K562 (cell line): ENCODE measurements around the gene CAPN8. TPM values are rescaled to one million over a fixed set of nuclear protein-coding genes. Genes with fewer than 3 reads are reported as not detected.

Experiments used
- ATAC-seq: fragments of 200-7000 bp; cut with Tn5 transposase; 3 replicates; pipeline ENCODE4 v1.9.1; 2020; ENCODE audit warnings: moderate library complexity
- BruUV-seq: library from RNA; stranded (reverse); fragments of 400-500 nt; replicated peaks from 2 replicates; lab custom pipeline; 2021; lab: Mats Ljungman, UMichigan
- CTCF ChIA-PET: fragments of 300-600 bp; formaldehyde crosslinking; extraction: SDS; loops from one replicate; lab custom pipeline; 2021; ENCODE audit warnings: low intra/inter-chr PET ratio; lab: Yijun Ruan, JAX
- POLR2A ChIA-PET: fragments of 300-600, 350-650 bp; sonication (Branson Sonifier 250); formaldehyde crosslinking; extraction: SDS; loops from one replicate; lab custom pipeline; 2021; ENCODE audit warnings: antibody characterized with exemption, inconsistent platforms; lab: Yijun Ruan, JAX
- DNase-seq, 4 experiments: peaks; one replicate each; pipeline versions ENCODE4 v3.0.0 to v3.0.0-alpha.2; 2011 to 2018; ENCODE audit warnings: low spot score in 3 of 4, mixed read lengths in 3 of 4; ENCODE audit errors: extremely low read depth in 1 of 4
- FAIRE-seq: peaks from 2 replicates; lab custom pipeline; 2011; peaks lifted over from hg19 to GRCh38; lab: Jason Lieb, UNC
- H2AFZ ChIP-seq: 2 replicates; pipeline ENCODE4 v1.6.0; 2011; ENCODE audit warnings: low read depth, low read length, control low read depth, inconsistent platforms
- H3K27ac ChIP-seq: fragments of 200-600 bp; 3 replicates; pipeline ENCODE4 v1.8.0; 2011; ENCODE audit warnings: low read depth, mild to moderate bottlenecking, control low read depth, inconsistent platforms, low read length, moderate library complexity, mixed read lengths; ENCODE audit errors: extremely low read depth
- H3K27me3 ChIP-seq, 2 experiments: fragments of 300-600 bp in 1 of 2; 2 replicates in 1 of 2; 3 replicates in 1 of 2; pipeline versions ENCODE4 v1.6.0 to v1.8.0; 2011; ENCODE audit warnings: inconsistent platforms in 2 of 2, low read length in 2 of 2, mild to moderate bottlenecking in 1 of 2, mixed read lengths in 1 of 2, moderate library complexity in 1 of 2; ENCODE audit not compliant: control insufficient read depth in 2 of 2, insufficient read depth in 2 of 2
- H3K36me3 ChIP-seq: fragments of 300-600 bp; 3 replicates; pipeline ENCODE4 v1.8.0; 2011; ENCODE audit warnings: mild to moderate bottlenecking, low read length, inconsistent platforms; ENCODE audit not compliant: control insufficient read depth, insufficient read depth
- H3K4me1 ChIP-seq, 2 experiments: fragments of 200-600 bp in 1 of 2; replicated peaks in 1 of 2; 2 replicates in 1 of 2; 3 replicates in 1 of 2; pipeline versions ENCODE4 v1.5.1 to v1.8.0; 2011; ENCODE audit warnings: inconsistent platforms in 2 of 2, low read length in 2 of 2, mild to moderate bottlenecking in 1 of 2, mixed read lengths in 1 of 2, moderate library complexity in 1 of 2; ENCODE audit not compliant: control insufficient read depth in 2 of 2, insufficient read depth in 2 of 2
- H3K4me2 ChIP-seq: 2 replicates; pipeline ENCODE4 v1.6.1; 2011; ENCODE audit warnings: low read length, control low read depth, inconsistent platforms, mixed read lengths; ENCODE audit not compliant: insufficient read depth
- H3K4me3 ChIP-seq: fragments of 200-600 bp; sonication (generic), shearing (Covaris generic); 2 replicates; pipeline ENCODE4 v1.5.1; 2016; ENCODE audit warnings: control low read depth, inconsistent platforms
- H3K79me2 ChIP-seq: fragments of 200-600 bp; 3 replicates; pipeline ENCODE4 v1.8.0; 2011; ENCODE audit warnings: low read length, inconsistent platforms; ENCODE audit not compliant: control insufficient read depth, insufficient read depth
- H3K9ac ChIP-seq, 2 experiments: 2 replicates each; pipeline versions ENCODE4 v1.6.0 to v1.6.1; 2011; ENCODE audit warnings: low read depth in 2 of 2, low read length in 2 of 2, control low read depth in 1 of 2, inconsistent platforms in 1 of 2, mild to moderate bottlenecking in 1 of 2, mixed read lengths in 1 of 2; ENCODE audit not compliant: insufficient read depth in 1 of 2
- H3K9me1 ChIP-seq: one replicate; pipeline ENCODE4 v1.6.0; 2011; ENCODE audit warnings: inconsistent platforms, mild to moderate bottlenecking, low read length, moderate library complexity; ENCODE audit not compliant: control insufficient read depth, insufficient read depth
- H3K9me3 ChIP-seq: replicated peaks from 2 replicates; pipeline ENCODE4 v1.5.1; 2011; ENCODE audit warnings: low read depth, low read length, inconsistent platforms; ENCODE audit not compliant: control insufficient read depth, insufficient read depth
- H4K20me1 ChIP-seq: replicated peaks from 2 replicates; pipeline ENCODE4 v1.6.1; 2011; ENCODE audit warnings: low read length, inconsistent platforms, mixed read lengths; ENCODE audit not compliant: control insufficient read depth, insufficient read depth
- BHLHE40 ChIP-seq: IDR thresholded peaks from 2 replicates; pipeline ENCODE4 v1.6.1; 2011; ENCODE audit warnings: low read length, improper control_type of control experiment
- C11orf30 ChIP-seq: fragments of 450-650 bp; IDR thresholded peaks from 2 replicates; pipeline ENCODE4 v1.6.1; 2016; ENCODE audit warnings: low read depth, mild to moderate bottlenecking
- CBFA2T3 ChIP-seq: fragments of 450-650 bp; IDR thresholded peaks from 2 replicates; pipeline ENCODE4 v1.6.1; 2017
- CEBPZ ChIP-seq: fragments of 150-350 bp; IDR thresholded peaks from 2 replicates; pipeline ENCODE4 v1.6.1; 2014; ENCODE audit warnings: low read depth, mild to moderate bottlenecking, low read length, borderline replicate concordance
- CHD4 ChIP-seq: fragments of 200-600 bp; sonication (generic); IDR thresholded peaks from 3 replicates; pipeline ENCODE4 v1.6.1; 2012; ENCODE audit warnings: low read depth, mild to moderate bottlenecking, mixed read lengths, low read length, inconsistent platforms; ENCODE audit not compliant: insufficient read depth, insufficient replicate concordance, poor library complexity, severe bottlenecking
- CREM ChIP-seq: IDR thresholded peaks from 2 replicates; pipeline ENCODE4 v1.6.1; 2014; ENCODE audit warnings: antibody characterized with exemption, low read depth
- EGR1 ChIP-seq: fragments of 450-650 bp; conservative IDR thresholded peaks from 2 replicates; pipeline ENCODE4 v1.6.1; 2017; ENCODE audit warnings: mild to moderate bottlenecking
- MEIS2 ChIP-seq: fragments of 450-650 bp; IDR thresholded peaks from 2 replicates; pipeline ENCODE4 v1.6.1; 2014; ENCODE audit warnings: mild to moderate bottlenecking; ENCODE audit not compliant: partially characterized antibody
- MTA2 ChIP-seq: fragments of 450-650 bp; IDR thresholded peaks from 2 replicates; pipeline ENCODE4 v1.6.1; 2016; ENCODE audit warnings: low read depth
- NFIC ChIP-seq: fragments of 450-650 bp; IDR thresholded peaks from 2 replicates; pipeline ENCODE4 v1.6.1; 2017; ENCODE audit warnings: mild to moderate bottlenecking, inconsistent platforms
- RAD51 ChIP-seq: fragments of 450-650 bp; IDR thresholded peaks from 2 replicates; pipeline ENCODE4 v1.7.1; 2016; ENCODE audit warnings: low read depth, mild to moderate bottlenecking, borderline replicate concordance
- RCOR1 ChIP-seq, 2 experiments: IDR thresholded peaks; 2 replicates each; pipeline ENCODE4 v1.6.1; 2012; ENCODE audit warnings: low read depth in 2 of 2, low read length in 2 of 2, borderline replicate concordance in 1 of 2, improper control_type of control experiment in 1 of 2
- ZNF316 ChIP-seq: fragments of 450-650 bp; IDR thresholded peaks from 2 replicates; pipeline ENCODE4 v1.6.1; 2016
- WGBS: fragments of 100-300 bp; shearing (Covaris generic); methylation state at CpG from one replicate; pipeline ENCODE4 v1.1.6; 2016; ENCODE audit warnings: low coverage, mixed read lengths; ENCODE audit not compliant: insufficient coverage; ENCODE audit errors: missing lambda C conversion rate; 5-methylcytosine and 5-hydroxymethylcytosine counted together
- in situ Hi-C: fragments of 300-500 bp; cut with MboI; formaldehyde crosslinking; loops from 4 replicates; pipeline ENCODE4 v1.15.0; 2018; ENCODE audit warnings: inconsistent platforms, mixed read lengths
- intact Hi-C: fragments of 100-400 bp; cut with micrococcal nuclease; formaldehyde crosslinking; loops from 2 replicates; pipeline ENCODE4 v1.14.2; 2022
- polyA plus RNA-seq, 8 experiments: library from polyadenylated mRNA; depleted of rRNA in 4 of 8; stranded (reverse) in 5 of 8; unstranded in 3 of 8; fragments of >200 nt; fragmentation: Nextera tagmentation in 2 of 8; fragmentation: Illumina TruSeq in 1 of 8; extraction: Ambion mirVana in 2 of 8; extraction: Trizol in 1 of 8; gene quantifications; 2 replicates each; pipeline versions ENCODE4 v1.2.1 to v1.2.3, GENCODE V29; 2011 to 2014; ENCODE audit warnings: inconsistent platforms in 1 of 8, missing spikeins in 1 of 8
- total RNA-seq, 7 experiments: library from RNA; depleted of rRNA in 6 of 7; stranded (reverse); fragments of >200 nt in 6 of 7; fragmentation: Illumina TruSeq in 2 of 7; extraction: Trizol in 2 of 7; gene quantifications; 2 replicates each; pipeline versions ENCODE4 v1.2.1 to v1.2.3, GENCODE V29; 2011 to 2021; ENCODE audit warnings: low replicate concordance in 1 of 7
- TF ChIP-seq, protein P1 (sequence below): sonication (generic); IDR thresholded peaks from 2 replicates; pipeline ENCODE4 v1.6.1; 2016

Gene CAPN8
- total and polyA plus RNA-seq, 9 of the 15 experiments (the other 6 are each of a cell fraction or from before 2014, with no cell fraction given) = 0.06 TPM; not detected in 8

- CTCF ChIA-PET = interaction anchor here (0.6 kb wide), 1 partner anchor 378 kb away, joined by 4 read pairs; no protein-coding TSS in a partner anchor
These were observed 45.1 kb downstream of the CAPN8 start for GRCh38 chr1:223620297-223620897.

More at GRCh38 chr1:223620297-223620897, 45.1 kb downstream of the CAPN8 start:
- WGBS = 2% methylated on average over 9 of the region's 9 CpGs
- Histone ChIP-seq H4K20me1 (no peaks in the 10 kb centered on the region), H3K79me2 (no peaks in the 10 kb centered on the region), H3K4me1 (no peaks in the 10 kb centered on the region; a peak in 1 of 5 replicates), H3K27ac (no peak overlapping the region), H3K4me3 (no peak overlapping the region), H3K9me1 (no peaks in the 10 kb centered on the region), H3K4me2 (no peak overlapping the region), H3K9me3 (no peaks in the 10 kb centered on the region), H2AFZ (no peak overlapping the region), H3K27me3 (peaks cover 41 to 66% of the 10 kb centered on the region in 2 experiments), H3K36me3 (no peaks in the 10 kb centered on the region), H3K9ac (no peak overlapping the region)
- DNase-seq = peak in 2 of 4 experiments; percentile 36 to 37
- TF ChIP-seq ZNF316 (peak; percentile 67), CHD4 (no peak), NFIC (peak; percentile 75), MEIS2 (peak; percentile 18), RCOR1 (IDR thresholded peaks at IDR 0.05; ENCODE audit: borderline replicate concordance in 1 of 2, low read depth in 2 of 2, low read length in 2 of 2) (no peak), CREM (peak; percentile 14; the same call in 1 of the 2 replicates), CBFA2T3 (peak; percentile 18), RAD51 (no peak), MTA2 (no peak), BHLHE40 (no peak), C11orf30 (peak; percentile 63), CEBPZ (no peak), EGR1 (peak; percentile 52)
- TF ChIP-seq, protein P1, sequence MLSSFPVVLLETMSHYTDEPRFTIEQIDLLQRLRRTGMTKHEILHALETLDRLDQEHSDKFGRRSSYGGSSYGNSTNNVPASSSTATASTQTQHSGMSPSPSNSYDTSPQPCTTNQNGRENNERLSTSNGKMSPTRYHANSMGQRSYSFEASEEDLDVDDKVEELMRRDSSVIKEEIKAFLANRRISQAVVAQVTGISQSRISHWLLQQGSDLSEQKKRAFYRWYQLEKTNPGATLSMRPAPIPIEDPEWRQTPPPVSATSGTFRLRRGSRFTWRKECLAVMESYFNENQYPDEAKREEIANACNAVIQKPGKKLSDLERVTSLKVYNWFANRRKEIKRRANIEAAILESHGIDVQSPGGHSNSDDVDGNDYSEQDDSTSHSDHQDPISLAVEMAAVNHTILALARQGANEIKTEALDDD = peak; percentile 41; the same call in 1 of the 2 replicates
- ATAC-seq = peak; percentile 45
- FAIRE-seq = peak; percentile 35
- no TSS peak for BruUV-seq
- intact Hi-C loops (no loop called here), in situ Hi-C loops (no loop called here)
- POLR2A ChIA-PET = interaction anchor here (0.8 to 1.0 kb wide), 2 partner anchors 10 to 22 kb away, joined by 3 read pairs; no protein-coding TSS in a partner anchor
